A673 (cell line): Measurements from ENCODE around the gene MEI4.

Source experiments
- CTCF ChIP-seq: fragments of 300-800, 200-600 bp; sonication (generic); conservative IDR thresholded peaks from 2 replicates; pipeline ENCODE4 v1.5.1; 2017; ENCODE audit warnings: low read depth, mild to moderate bottlenecking, antibody characterized with exemption, low read length, moderate library complexity, mixed read lengths
- EZH2 ChIP-seq: fragments of 200-600 bp; sonication (generic); IDR thresholded peaks from 2 replicates; pipeline ENCODE4 v1.6.1; 2017; ENCODE audit warnings: borderline replicate concordance, low read depth, mild to moderate bottlenecking, mixed read lengths, antibody characterized with exemption, low read length; ENCODE audit not compliant: poor library complexity, severe bottlenecking

DNA sequence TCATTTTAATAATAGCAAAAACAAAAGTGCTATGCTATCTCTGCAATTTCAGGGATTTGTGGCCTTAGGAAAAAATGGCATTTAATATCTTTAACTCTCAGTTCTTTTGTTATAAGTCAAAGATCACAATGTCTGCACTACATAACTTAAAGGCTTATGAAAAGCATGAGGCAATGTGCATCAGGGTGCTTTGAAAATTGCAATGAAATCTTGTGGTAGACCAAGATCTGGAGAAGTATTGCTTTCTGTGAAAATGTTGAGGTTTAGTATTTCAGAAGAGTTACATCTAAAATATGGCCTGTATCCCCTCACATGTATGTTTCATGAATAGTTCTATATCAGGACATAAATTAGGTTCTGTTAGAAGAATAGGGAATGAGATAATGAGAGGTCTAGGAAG, 200.6 kb downstream of the MEI4 start:
- TF ChIP-seq CTCF, result no peak
- no peak for TF ChIP-seq EZH2
